Brain microvascular endothelial cell (primary cell): ENCODE data around the gene XRCC4.

Experiments used
- DNase-seq: peaks from one replicate; pipeline ENCODE4 v3.0.0-alpha.2; 2020
- H3K27ac ChIP-seq: fragments of 250-450 bp; sonication (Bioruptor Pico); 2 replicates; pipeline ENCODE4 v1.5.1; 2020; ENCODE audit warnings: mild to moderate bottlenecking, moderate library complexity
- H3K27me3 ChIP-seq: fragments of 250-450 bp; sonication (Bioruptor Pico); replicated peaks from 2 replicates; pipeline ENCODE4 v1.5.1; 2020; ENCODE audit warnings: mild to moderate bottlenecking
- H3K36me3 ChIP-seq: fragments of 250-450 bp; sonication (Bioruptor Pico); replicated peaks from 2 replicates; pipeline ENCODE4 v1.5.1; 2020; ENCODE audit warnings: mild to moderate bottlenecking
- H3K4me3 ChIP-seq: 2 replicates; pipeline ENCODE4 v1.5.1; 2011; ENCODE audit warnings: low read depth, mild to moderate bottlenecking, control low read depth, low read length, moderate library complexity
- CTCF ChIP-seq: IDR thresholded peaks from 2 replicates; pipeline ENCODE4 v1.5.1; 2011; ENCODE audit warnings: low read depth, mild to moderate bottlenecking, moderate library complexity, low read length, control low read depth, inconsistent platforms; ENCODE audit errors: missing control alignments
- in situ Hi-C: cut with HindIII; loops from 2 replicates; pipeline ENCODE4 v1.10.0; 2017; ENCODE audit warnings: low sequenced_read_pairs, low pct_ligation_motif_present

XRCC4 gene

GRCh38 chr5:83396662-83397061 lies 319.3 kb downstream of the XRCC4 start:
- Histone ChIP-seq H3K27me3 (no peaks in the 10 kb centered on the region), H3K4me3 (no peak overlapping the region), H3K36me3 (no peaks in the 10 kb centered on the region), H3K27ac (no peak overlapping the region)
- TF ChIP-seq CTCF: no peak
- in situ Hi-C loops: no loop called here
- DNase-seq: no peak

- Histone ChIP-seq H3K27me3 (no peaks in the 10 kb centered on the region), H3K4me3 (no peak overlapping the region), H3K36me3 (no peaks in the 10 kb centered on the region), H3K27ac (no peak overlapping the region)
- no peak for DNase-seq
- in situ Hi-C loops: no loop called here
- no peak for TF ChIP-seq CTCF
These were observed 320.3 kb downstream of the XRCC4 start for GRCh38 chr5:83397658-83398057.

- no peaks in the 10 kb centered on the region for H3K27me3 ChIP-seq
- no peak for DNase-seq
- in situ Hi-C loops: no loop called here
- no peaks in the 10 kb centered on the region for H3K36me3 ChIP-seq
- TF ChIP-seq CTCF: no peak
- no peak overlapping the region for H3K4me3 ChIP-seq
- no peak overlapping the region for H3K27ac ChIP-seq
These were observed 322.9 kb downstream of the XRCC4 start for GRCh38 chr5:83400241-83400640.

GRCh38 chr5:83400701-83401100 lies 323.4 kb downstream of the XRCC4 start:
- DNase-seq: no peak
- no peak for TF ChIP-seq CTCF
- H3K27me3 ChIP-seq: no peaks in the 10 kb centered on the region
- H3K36me3 ChIP-seq: no peaks in the 10 kb centered on the region
- no peak overlapping the region for H3K27ac ChIP-seq
- no peak overlapping the region for H3K4me3 ChIP-seq
- in situ Hi-C loops: no loop called here

- no peak for DNase-seq
- Histone ChIP-seq H3K27me3 (no peaks in the 10 kb centered on the region), H3K36me3 (no peaks in the 10 kb centered on the region), H3K27ac (no peak overlapping the region), H3K4me3 (no peak overlapping the region)
- in situ Hi-C loops: no loop called here
- no peak for TF ChIP-seq CTCF
These were observed 323.9 kb downstream of the XRCC4 start for GRCh38 chr5:83401122-83401731.

- no peaks in the 10 kb centered on the region for H3K27me3 ChIP-seq
- no peak for TF ChIP-seq CTCF
- no peak for DNase-seq
- in situ Hi-C loops: no loop called here
- H3K4me3 ChIP-seq: no peak overlapping the region
- H3K27ac ChIP-seq: no peak overlapping the region
- no peaks in the 10 kb centered on the region for H3K36me3 ChIP-seq
These were observed 324.4 kb downstream of the XRCC4 start for GRCh38 chr5:83401775-83402174.
